NCI-H1417 (cell line): ENCODE measurements around the gene WDR76.

ENCODE experiments used
- DNase-seq, 3 experiments: peaks; one replicate each; lab custom pipeline; 2025; lab: John Stamatoyannopoulos, UW

The WDR76 gene

DNA sequence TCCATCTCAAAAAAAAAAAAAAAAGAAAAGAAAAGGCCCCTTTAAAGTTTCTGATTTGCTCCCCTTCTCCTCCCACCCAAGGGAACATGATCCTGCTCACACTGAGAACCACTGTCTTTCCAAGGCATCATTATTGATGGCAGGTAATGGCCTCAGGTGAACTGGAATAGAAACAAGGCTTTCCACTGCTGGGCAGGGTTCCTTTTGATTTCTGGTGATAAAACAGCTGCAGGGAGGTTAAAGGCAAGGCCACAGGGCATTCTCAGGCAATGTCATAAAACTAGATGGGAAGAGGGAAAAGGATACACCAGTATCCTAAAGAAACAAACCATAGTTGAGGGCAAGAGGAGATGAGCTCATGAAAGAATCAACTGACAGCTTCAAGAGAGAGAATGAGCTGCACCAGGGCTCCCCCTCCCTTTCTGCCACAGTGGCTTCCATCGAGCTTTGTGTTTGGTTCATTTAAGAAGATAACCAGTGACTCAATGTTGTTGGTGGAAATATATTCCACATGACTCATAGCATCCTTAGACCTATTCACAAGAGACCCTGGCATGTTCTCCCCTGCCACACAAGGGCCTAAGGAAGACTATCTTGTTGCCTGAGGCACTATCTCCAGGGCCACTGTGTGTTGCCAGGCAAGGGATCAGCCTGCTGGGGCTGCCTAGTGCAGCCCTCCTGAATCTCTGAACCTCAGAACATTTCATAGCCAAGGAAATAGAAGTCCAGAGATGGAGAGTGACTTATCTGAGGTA lies 86.4 kb downstream of the WDR76 start:
- DNase-seq, result no peak

DNA sequence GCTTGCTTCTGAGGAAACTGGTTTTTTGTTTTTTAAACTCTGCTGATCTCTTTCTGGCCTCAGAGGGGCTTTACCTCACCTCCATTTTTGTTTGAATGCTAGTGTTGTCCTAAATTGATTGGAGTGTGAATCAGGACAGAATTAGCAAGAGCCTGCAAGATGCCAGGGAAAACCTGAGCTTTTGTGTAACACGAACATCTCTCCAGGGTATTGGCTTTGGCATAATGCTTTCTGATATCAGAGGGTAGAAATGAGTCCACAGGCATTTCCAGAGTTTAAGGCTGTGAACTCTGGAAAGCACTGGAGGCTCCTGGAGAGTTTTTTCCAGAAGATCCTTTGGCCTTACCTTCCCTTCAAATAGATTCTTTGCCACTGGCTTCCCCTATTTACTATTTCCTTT lies 87.1 kb downstream of the WDR76 start:
- DNase-seq, result no peak

DNA sequence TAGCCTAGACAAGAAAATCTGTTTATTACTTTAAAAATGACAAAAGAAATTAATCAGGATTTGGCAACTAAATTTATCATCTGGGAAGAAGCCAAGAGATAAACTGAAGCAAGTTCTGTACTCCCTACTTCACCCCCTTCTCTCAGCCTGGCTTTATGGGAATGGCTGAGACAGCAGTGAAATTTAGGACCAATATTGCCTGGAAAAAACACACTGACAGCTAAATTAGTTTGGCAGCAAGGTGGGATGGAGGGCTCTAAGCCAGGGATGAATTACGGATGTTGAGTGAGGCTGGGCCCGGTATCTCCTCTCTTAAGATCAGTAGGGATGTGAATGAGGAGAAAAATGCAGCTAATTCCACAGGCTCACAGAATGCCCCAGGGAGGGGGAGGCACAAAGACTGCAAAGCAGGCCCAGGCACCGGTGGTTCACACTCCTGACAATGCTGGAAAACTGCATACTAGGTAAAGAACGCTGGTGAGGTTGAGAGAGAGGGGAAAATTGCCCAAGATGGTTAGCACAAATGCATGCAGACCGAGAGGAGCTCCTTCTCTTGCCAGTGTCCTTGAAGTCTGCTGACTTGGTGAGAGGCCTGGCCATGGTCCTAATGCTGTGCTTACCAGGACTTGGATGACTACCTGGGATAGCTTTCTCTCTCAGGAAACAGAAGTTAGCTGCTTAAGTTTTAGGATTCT lies 89.0 kb downstream of the WDR76 start:
- no peak for DNase-seq

DNA sequence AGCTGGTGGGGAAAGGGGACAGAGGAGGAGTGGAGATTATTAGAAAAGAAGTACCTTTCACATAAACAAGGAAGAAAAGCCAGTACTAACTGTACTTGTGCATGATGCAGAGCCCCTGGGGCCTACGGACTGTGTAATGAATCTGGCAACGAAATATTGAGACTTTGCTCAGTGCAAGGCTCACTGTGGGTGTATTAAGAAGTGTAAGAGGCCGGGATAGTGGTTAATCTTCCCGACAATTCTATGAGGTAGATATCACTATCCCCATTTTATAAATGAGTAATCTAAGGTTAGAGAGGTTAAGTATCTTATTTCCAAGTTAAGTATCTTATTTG lies 89.5 kb downstream of the WDR76 start:
- no peak for DNase-seq
